GM18520 (cell line): Measurements from ENCODE around the gene CBX8.
A peak's percentile ranks its signal among the peaks of the same experiment; 100 is the strongest.

Experiments used
- ATAC-seq: cut with Tn5 transposase; IDR thresholded peaks from one replicate; pipeline ENCODE4 v1.9.1; 2021; ENCODE audit not compliant: unreplicated experiment

CBX8 gene

GRCh38 chr17:79796763-79797491, at the start of gene CBX8:
Gene CBX8 (minus strand): TSS chr17:79797077. CDS start chr17:79796998, 79 bp downstream.
- ATAC-seq = peak; percentile 96

GRCh38 chr17:79845601-79845949, 48.7 kb upstream of the CBX8 start:
- no peak for ATAC-seq

- ATAC-seq = no peak
Measured at GRCh38 chr17:79844869-79845600, 48.2 kb upstream of the CBX8 start.

GRCh38 chr17:79843816-79844800, 47.2 kb upstream of the CBX8 start:
- ATAC-seq = no peak

DNA sequence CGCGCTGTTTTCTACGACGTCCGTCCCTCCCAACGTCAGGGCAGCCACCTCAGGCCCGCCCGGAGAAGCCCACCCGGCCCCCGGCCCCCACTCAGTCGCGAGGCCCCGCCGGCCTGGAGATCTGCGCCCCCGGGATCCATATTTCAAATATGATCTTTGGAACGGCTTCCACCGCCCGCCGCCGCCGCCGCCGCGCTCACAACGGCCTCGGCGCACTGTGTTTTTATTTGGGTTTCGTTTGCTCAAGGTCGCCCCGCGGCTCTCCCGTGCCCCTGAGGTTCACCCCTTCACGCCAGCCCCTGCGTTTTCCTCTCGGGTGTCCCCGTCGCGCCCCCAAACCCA, 46.6 kb upstream of the CBX8 start:
- ATAC-seq = no peak

- no peak for ATAC-seq
Measured at GRCh38 chr17:79842656-79843473, 46.0 kb upstream of the CBX8 start.

GRCh38 chr17:79842136-79842655, 45.3 kb upstream of the CBX8 start:
- no peak for ATAC-seq

- ATAC-seq = no peak
Measured at GRCh38 chr17:79841369-79842135, 44.7 kb upstream of the CBX8 start.

GRCh38 chr17:79840989-79841286, 44.1 kb upstream of the CBX8 start:
- ATAC-seq = no peak

DNA sequence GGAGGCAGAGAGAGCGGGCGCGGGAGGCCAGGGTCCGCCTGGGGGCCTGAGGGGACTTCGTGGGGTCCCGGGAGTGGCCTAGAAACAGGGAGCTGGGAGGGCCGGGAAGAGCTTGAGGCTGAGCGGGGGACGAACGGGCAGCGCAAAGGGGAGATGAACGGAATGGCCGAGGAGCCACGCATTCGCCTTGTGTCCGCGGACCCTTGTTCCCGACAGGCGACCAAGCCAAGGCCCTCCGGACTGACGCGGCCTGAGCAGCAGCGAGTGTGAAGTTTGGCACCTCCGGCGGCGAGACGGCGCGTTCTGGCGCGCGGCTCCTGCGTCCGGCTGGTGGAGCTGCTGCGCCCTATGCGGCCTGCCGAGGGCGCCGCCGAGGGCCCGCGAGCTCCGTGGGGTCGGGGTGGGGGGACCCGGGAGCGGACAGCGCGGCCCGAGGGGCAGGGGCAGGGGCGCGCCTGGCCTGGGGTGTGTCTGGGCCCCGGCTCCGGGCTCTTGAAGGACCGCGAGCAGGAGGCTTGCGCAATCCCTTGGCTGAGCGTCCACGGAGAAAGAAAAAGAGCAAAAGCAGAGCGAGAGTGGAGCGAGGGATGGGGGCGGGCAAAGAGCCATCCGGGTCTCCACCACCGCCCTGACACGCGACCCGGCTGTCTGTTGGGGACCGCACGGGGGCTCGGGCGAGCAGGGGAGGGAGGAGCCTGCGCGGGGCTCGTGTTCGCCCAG, 43.6 kb upstream of the CBX8 start:
- ATAC-seq = no peak

GRCh38 chr17:79839356-79840268, 42.7 kb upstream of the CBX8 start, which contains the start of gene CBX4:
Gene CBX4 (minus strand): TSS chr17:79839440. CDS start chr17:79839251, 189 bp downstream.
- peak; percentile 53 for ATAC-seq

GRCh38 chr17:79838522-79839274, 41.8 kb upstream of the CBX8 start:
- peak; percentile 20 for ATAC-seq

DNA sequence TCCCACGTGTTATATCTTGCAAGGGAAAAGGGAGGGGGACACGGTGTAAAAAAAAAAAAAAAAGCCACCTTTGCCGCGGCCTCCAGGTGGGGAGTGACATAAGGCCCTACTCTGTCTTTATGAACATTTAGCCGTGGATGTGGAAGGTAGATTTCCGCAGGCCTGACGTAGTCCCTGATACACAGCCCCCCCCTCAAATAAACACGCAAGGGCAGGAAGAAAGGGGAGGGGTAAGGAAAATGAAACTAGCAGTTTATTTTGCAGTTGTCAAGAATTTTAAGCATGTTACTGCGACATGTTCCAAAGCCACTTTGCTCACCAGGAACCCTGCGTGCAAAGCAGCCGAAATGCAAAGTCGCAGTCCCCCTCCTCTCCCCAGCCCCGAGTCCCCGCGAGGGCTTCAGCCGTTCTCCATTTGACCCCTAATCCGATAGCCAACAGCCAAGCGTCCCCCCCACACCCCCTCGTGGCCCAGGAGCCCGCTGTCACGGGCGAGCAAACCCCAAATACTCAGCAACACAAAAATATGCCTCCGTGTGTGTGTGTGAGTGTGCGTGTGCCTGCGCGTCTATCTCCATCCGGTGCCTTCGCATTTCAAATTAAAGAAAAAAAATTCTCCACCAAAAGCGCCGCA, 41.1 kb upstream of the CBX8 start:
- ATAC-seq = no peak

GRCh38 chr17:79836972-79837887, 40.4 kb upstream of the CBX8 start:
- no peak for ATAC-seq

DNA sequence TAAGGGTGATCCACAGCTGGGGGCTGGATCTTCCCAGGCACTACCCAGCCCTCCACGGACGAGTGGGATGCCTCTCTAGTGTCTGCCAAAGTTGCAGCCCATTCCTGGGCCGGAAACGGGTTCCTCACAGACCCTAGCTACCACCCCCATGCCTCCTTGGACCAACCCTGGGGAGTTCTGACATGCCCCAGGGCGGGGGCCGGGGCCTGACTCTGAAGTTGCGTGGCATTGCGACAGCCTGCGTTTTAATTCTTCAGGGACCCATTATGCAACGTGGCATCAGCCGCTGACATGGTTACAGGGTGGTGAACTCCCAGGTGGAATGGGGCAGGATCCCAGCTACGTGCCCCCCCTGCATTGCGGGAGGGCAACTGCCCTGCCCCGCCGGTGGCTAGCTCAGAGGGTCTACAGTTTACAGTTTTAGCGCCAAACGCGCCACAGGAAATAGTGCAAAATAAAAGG, 39.7 kb upstream of the CBX8 start:
- no peak for ATAC-seq
